HepG2 (cell line): Measurements from ENCODE around the gene HYAL1. TPM values are rescaled to one million over a fixed set of nuclear protein-coding genes. Genes with fewer than 3 reads are reported as not detected.

Experiments
- ATAC-seq: fragments of 200-7000 bp; cut with Tn5 transposase; 3 replicates; pipeline ENCODE4 v1.9.1; 2020; ENCODE audit warnings: mild to moderate bottlenecking, moderate library complexity
- BruUV-seq: library from RNA; stranded (reverse); fragments of 400-500 nt; replicated peaks from 2 replicates; lab custom pipeline; 2021; lab: Mats Ljungman, UMichigan
- CTCF ChIA-PET: fragments of 300-600 bp; formaldehyde crosslinking; extraction: SDS; loops from one replicate; lab custom pipeline; 2021; ENCODE audit warnings: low total read pairs, inconsistent platforms, low intra/inter-chr PET ratio; lab: Yijun Ruan, JAX
- POLR2A ChIA-PET: fragments of 350-600 bp; sonication (Branson Sonifier 250); formaldehyde crosslinking; loops from one replicate; lab custom pipeline; 2020; ENCODE audit warnings: antibody characterized with exemption, inconsistent platforms; lab: Yijun Ruan, JAX
- DNase-seq: peaks from one replicate; pipeline ENCODE4 v3.0.0-alpha.2; 2015; ENCODE audit warnings: low spot score
- FAIRE-seq: peaks from 3 replicates; lab custom pipeline; 2011; peaks lifted over from hg19 to GRCh38; lab: Jason Lieb, UNC
- H2AFZ ChIP-seq: one replicate; pipeline ENCODE4 v1.6.1; 2011; ENCODE audit warnings: low read length, inconsistent platforms
- H3K27ac ChIP-seq: fragments of 300-600 bp; 3 replicates; pipeline ENCODE4 v1.8.0; 2011; ENCODE audit warnings: mixed run types, mild to moderate bottlenecking, mixed read lengths, low read length, inconsistent platforms; ENCODE audit not compliant: insufficient read depth; ENCODE audit errors: extremely low read length
- H3K27me3 ChIP-seq, 2 experiments: fragments of 200-600 bp in 1 of 2; 2 replicates in 1 of 2; 3 replicates in 1 of 2; pipeline versions ENCODE4 v1.6.0 to v1.8.0; 2011; ENCODE audit warnings: low read length in 2 of 2, mild to moderate bottlenecking in 2 of 2, moderate library complexity in 2 of 2, inconsistent platforms in 1 of 2; ENCODE audit not compliant: insufficient read depth in 2 of 2, control insufficient read depth in 1 of 2
- H3K36me3 ChIP-seq, 2 experiments: fragments of 200-600 bp in 1 of 2; replicated peaks in 1 of 2; 2 replicates in 1 of 2; 3 replicates in 1 of 2; pipeline versions ENCODE4 v1.5.1 to v1.8.0; 2011; ENCODE audit warnings: low read length in 2 of 2, inconsistent platforms in 1 of 2; ENCODE audit not compliant: insufficient read depth in 2 of 2, control insufficient read depth in 1 of 2
- H3K4me1 ChIP-seq: 2 replicates; pipeline ENCODE4 v1.5.1; 2012; ENCODE audit warnings: low read length, inconsistent platforms; ENCODE audit not compliant: insufficient read depth
- H3K4me2 ChIP-seq: 2 replicates; pipeline ENCODE4 v1.6.0; 2011; ENCODE audit warnings: low read depth, low read length, inconsistent platforms
- H3K4me3 ChIP-seq, 3 experiments: fragments of 200-600 bp in 1 of 3; sonication (generic), shearing (Covaris generic) in 1 of 3; replicated peaks in 1 of 3; 2 replicates each; pipeline ENCODE4 v1.5.1; 2011 to 2016; ENCODE audit warnings: low read length in 3 of 3, inconsistent platforms in 2 of 3, low read depth in 2 of 3, mild to moderate bottlenecking in 2 of 3, control low read depth in 1 of 3, mixed read lengths in 1 of 3; ENCODE audit not compliant: insufficient read depth in 1 of 3
- H3K79me2 ChIP-seq: one replicate; pipeline ENCODE4 v1.6.1; 2011; ENCODE audit warnings: low read length, inconsistent platforms; ENCODE audit not compliant: insufficient read depth
- H3K9ac ChIP-seq: 2 replicates; pipeline ENCODE4 v1.6.0; 2011; ENCODE audit warnings: mild to moderate bottlenecking, low read depth, low read length, inconsistent platforms; ENCODE audit not compliant: insufficient read depth
- H3K9me3 ChIP-seq: 2 replicates; pipeline ENCODE4 v1.5.1; 2012; ENCODE audit warnings: mild to moderate bottlenecking, low read length
- H4K20me1 ChIP-seq: 2 replicates; pipeline ENCODE4 v1.6.0; 2011; ENCODE audit warnings: inconsistent platforms, mild to moderate bottlenecking, low read length, moderate library complexity; ENCODE audit not compliant: insufficient read depth
- CEBPB ChIP-seq: IDR thresholded peaks from 2 replicates; pipeline ENCODE4 v1.6.1; 2011; ENCODE audit warnings: low read depth, low read length, improper control_type of control experiment, borderline replicate concordance
- IRF2 ChIP-seq: IDR thresholded peaks from 2 replicates; pipeline ENCODE4 v1.6.1; 2018; ENCODE audit warnings: missing genetic modification reagents, missing compliant biosample characterization
- KLF15 ChIP-seq: sonication (generic); formaldehyde crosslinking; IDR thresholded peaks from 2 replicates; pipeline ENCODE4 v1.8.1; 2023; ENCODE audit warnings: borderline replicate concordance, mild to moderate bottlenecking, inconsistent platforms, missing genetic modification reagents, mixed read lengths
- PPARG ChIP-seq: conservative IDR thresholded peaks from 2 replicates; pipeline ENCODE4 v1.6.1; 2016; ENCODE audit warnings: missing biosample characterization, missing genetic modification reagents
- SMYD3 ChIP-seq: sonication (generic); formaldehyde crosslinking; IDR thresholded peaks from 2 replicates; pipeline ENCODE4 v1.8.1; 2023; ENCODE audit warnings: mild to moderate bottlenecking, missing genetic modification reagents
- ZC3H13 ChIP-seq: sonication (generic); formaldehyde crosslinking; IDR thresholded peaks from 2 replicates; pipeline ENCODE4 v1.8.1; 2023; ENCODE audit warnings: mild to moderate bottlenecking, missing genetic modification reagents, moderate library complexity
- ZNF121 ChIP-seq: sonication (generic); formaldehyde crosslinking; IDR thresholded peaks from 2 replicates; pipeline ENCODE4 v1.5.0; 2020; ENCODE audit warnings: mild to moderate bottlenecking, missing genetic modification reagents
- ZNF280B ChIP-seq: sonication (generic); formaldehyde crosslinking; IDR thresholded peaks from 2 replicates; pipeline ENCODE4 v1.5.0; 2020; ENCODE audit warnings: missing genetic modification reagents, mild to moderate bottlenecking, borderline replicate concordance
- WGBS: methylation state at CpG from one replicate; pipeline ENCODE4 v1.1.6; 2017; ENCODE audit warnings: low lambda C conversion rate; 5-methylcytosine and 5-hydroxymethylcytosine counted together
- in situ Hi-C: cut with HindIII; loops from 2 replicates; pipeline ENCODE4 v1.10.0; 2017; ENCODE audit warnings: low pct_unique_long_range_greater_than_20kb; ENCODE audit not compliant: extremely low pct_ligation_motif_present
- intact Hi-C: fragments of 100-400 bp; cut with micrococcal nuclease; formaldehyde crosslinking; loops from one replicate; pipeline ENCODE4 v1.10.0; 2022; ENCODE audit not compliant: unreplicated experiment
- polyA plus RNA-seq, 8 experiments: library from polyadenylated mRNA; depleted of rRNA in 3 of 8; stranded (reverse) in 7 of 8; unstranded in 1 of 8; fragments of >200 nt; fragmentation: Illumina TruSeq in 4 of 8; extraction: Trizol in 4 of 8; gene quantifications; 2 replicates each; pipeline versions ENCODE4 v1.2.1 to v1.2.3, GENCODE V29; 2011 to 2016; ENCODE audit warnings: low read depth in 4 of 8, missing spikeins in 1 of 8, mixed read lengths in 1 of 8; ENCODE audit not compliant: insufficient read depth in 1 of 8
- total RNA-seq, 5 experiments: library from RNA; depleted of rRNA; stranded (reverse); fragments of >200 nt; fragmentation: Illumina TruSeq; extraction: Trizol; gene quantifications; 2 replicates each; pipeline ENCODE4 v1.2.3, GENCODE V29; 2016; ENCODE audit warnings: low read depth in 1 of 5
- TF ChIP-seq, protein P1 (sequence below): sonication (generic); formaldehyde crosslinking; IDR thresholded peaks from 2 replicates; pipeline ENCODE4 v1.8.1; 2023; ENCODE audit warnings: mild to moderate bottlenecking, missing genetic modification reagents

HYAL1 gene
- total and polyA plus RNA-seq, 2 of the 13 experiments (the other 11 are each of a cell fraction or from before 2014, with no cell fraction given), result 76.5 to 193 TPM

DNA sequence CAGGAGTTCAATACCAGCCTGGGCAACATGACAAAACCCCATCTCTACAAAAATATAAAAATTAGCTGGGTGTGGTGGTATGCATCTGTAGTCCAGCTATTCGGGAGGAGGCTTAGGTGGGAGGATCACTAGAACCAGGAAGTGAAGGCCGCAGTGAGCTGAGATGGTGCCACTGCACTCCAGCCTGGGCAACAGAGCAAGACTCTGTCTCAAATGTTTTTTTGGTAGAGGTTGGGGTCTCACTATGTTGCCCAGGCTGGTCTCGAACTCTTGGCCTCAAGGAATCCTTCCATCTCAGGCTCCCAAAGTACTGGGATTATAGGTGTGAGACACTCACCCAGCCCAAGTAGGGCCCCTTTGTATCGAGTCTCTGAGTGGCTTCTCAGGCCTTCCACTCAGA, 9.3 kb downstream of the HYAL1 start:
- WGBS, result 95% methylated on average over 3 of the region's 4 CpGs
- Histone ChIP-seq H3K9ac (no peak overlapping the region), H3K9me3 (no peaks in the 10 kb centered on the region), H3K4me2 (no peak overlapping the region), H2AFZ (no peak overlapping the region), H4K20me1 (no peaks in the 10 kb centered on the region), H3K79me2 (peaks cover 20% of the 10 kb centered on the region), H3K27me3 (no peaks in the 10 kb centered on the region; a peak in 1 of 5 replicates), H3K27ac (peak overlapping the region; percentile 72), H3K4me3 (no peak overlapping the region), H3K36me3 (peaks cover 12 to 17% of the 10 kb centered on the region in 2 experiments), H3K4me1 (peaks cover 44% of the 10 kb centered on the region)
- TF ChIP-seq KLF15 (CRISPR knock-in tag) (no peak), ZNF121 (CRISPR knock-in tag) (peak; percentile 61; the same call in 1 of the 2 replicates)
- in situ Hi-C loops, result no loop called here
- intact Hi-C loops, result no loop called here
- ChIA-PET POLR2A (interaction anchor here (1.2 to 3.4 kb wide), 3 partner anchors 8 to 34 kb away, joined by 4 to 36 read pairs (median 25); partner anchors contain the start of gene HYAL1), CTCF (no interaction called here)
- FAIRE-seq (no peak), ATAC-seq (no peak), DNase-seq (no peak)
- no TSS peak for BruUV-seq

- Histone ChIP-seq H3K4me3 (peak overlapping the region; percentile 46 to 85 (median 54)), H3K9me3 (no peaks in the 10 kb centered on the region), H4K20me1 (no peaks in the 10 kb centered on the region), H2AFZ (no peak overlapping the region)
- intact Hi-C loops, result no loop called here
- ATAC-seq, result peak; percentile 2; the same call in 1 of the 3 replicates
- CTCF ChIA-PET, result interaction anchor here (1.9 kb wide), 1 partner anchor 31 kb away, joined by 4 read pairs; no protein-coding TSS in a partner anchor
- WGBS, result 49% methylated on average over 4 of the region's 12 CpGs
- BruUV-seq, result no TSS peak
- in situ Hi-C loops, result no loop called here
- TF ChIP-seq CEBPB, result no peak
- TF ChIP-seq ZC3H13 (CRISPR knock-in tag), result 0 out of 2 replicates have a peak, but pooled peaks have one; percentile 22
- TF ChIP-seq SMYD3 (CRISPR knock-in tag), result no peak
- TF ChIP-seq PPARG (CRISPR knock-in tag), result no peak
- TF ChIP-seq, protein P1, sequence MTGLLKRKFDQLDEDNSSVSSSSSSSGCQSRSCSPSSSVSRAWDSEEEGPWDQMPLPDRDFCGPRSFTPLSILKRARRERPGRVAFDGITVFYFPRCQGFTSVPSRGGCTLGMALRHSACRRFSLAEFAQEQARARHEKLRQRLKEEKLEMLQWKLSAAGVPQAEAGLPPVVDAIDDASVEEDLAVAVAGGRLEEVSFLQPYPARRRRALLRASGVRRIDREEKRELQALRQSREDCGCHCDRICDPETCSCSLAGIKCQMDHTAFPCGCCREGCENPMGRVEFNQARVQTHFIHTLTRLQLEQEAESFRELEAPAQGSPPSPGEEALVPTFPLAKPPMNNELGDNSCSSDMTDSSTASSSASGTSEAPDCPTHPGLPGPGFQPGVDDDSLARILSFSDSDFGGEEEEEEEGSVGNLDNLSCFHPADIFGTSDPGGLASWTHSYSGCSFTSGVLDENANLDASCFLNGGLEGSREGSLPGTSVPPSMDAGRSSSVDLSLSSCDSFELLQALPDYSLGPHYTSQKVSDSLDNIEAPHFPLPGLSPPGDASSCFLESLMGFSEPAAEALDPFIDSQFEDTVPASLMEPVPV (CRISPR knock-in tag), result 0 out of 2 replicates have a peak, but pooled peaks have one; percentile 41
- TF ChIP-seq IRF2 (CRISPR knock-in tag), result no peak
- 0 out of 2 replicates have a peak, but pooled peaks have one; percentile 35 for TF ChIP-seq ZNF280B (CRISPR knock-in tag)
- TF ChIP-seq, all 625 proteins: peak for 3
- H3K27me3 ChIP-seq, result no peaks in the 10 kb centered on the region
- peak overlapping the region; percentile 82 for H3K9ac ChIP-seq
- H3K27ac ChIP-seq, result peak overlapping the region; percentile 72
- DNase-seq, result no peak
- FAIRE-seq, result no peak
- peaks cover 41% of the 10 kb centered on the region for H3K4me1 ChIP-seq
- POLR2A ChIA-PET, result interaction anchor here (1.2 to 3.4 kb wide), 8 partner anchors 9 to 91 kb away, joined by 4 to 36 read pairs (median 15); partner anchors contain the start of genes HYAL1 and LSMEM2
- H3K4me2 ChIP-seq, result peak overlapping the region; percentile 98
- peaks cover 16% of the 10 kb centered on the region for H3K79me2 ChIP-seq
- H3K36me3 ChIP-seq, result peaks cover 19 to 25% of the 10 kb centered on the region in 2 experiments
Observed at GRCh38 chr3:50293079-50293801, 10.1 kb downstream of the HYAL1 start.
